ENCODE measurements around the gene SSTR3. TPM values are rescaled to one million over a fixed set of nuclear protein-coding genes. Genes with fewer than 3 reads are reported as not detected.

Gene SSTR3
- total RNA-seq, 1 donor from 2014 or later = not detected

- Mint-ChIP-seq H3K36me3 (ENCODE audit: low read depth, unreplicated experiment) (no peaks in the 10 kb centered on the region), H3K9me3 (ENCODE audit: unreplicated experiment) (no peaks in the 10 kb centered on the region), H3K27ac (ENCODE audit: unreplicated experiment) (peak overlapping the region; percentile 80), H3K4me3 (ENCODE audit: unreplicated experiment) (no peak overlapping the region), H3K4me1 (ENCODE audit: low read depth, unreplicated experiment) (peaks cover 22% of the 10 kb centered on the region), H3K27me3 (ENCODE audit: low read depth, unreplicated experiment) (peaks cover 37% of the 10 kb centered on the region)
- no peak overlapping the region for H3K4me3 ChIP-seq (ENCODE audit: insufficient read depth, low read depth, low read length)
- FAIRE-seq (no peak), DNase-seq (ENCODE audit: low read depth) (peak; percentile 81)
- H3K27me3 ChIP-seq (ENCODE audit: insufficient read depth, low read length) = peaks cover under 1% of the 10 kb centered on the region
- H3K4me2 ChIP-seq (ENCODE audit: low read length) = peak overlapping the region; percentile 72
- no peaks in the 10 kb centered on the region for H3K79me2 ChIP-seq (ENCODE audit: insufficient read depth, low read length)
- TF ChIP-seq EZH2 (IDR thresholded peaks at IDR 0.05; ENCODE audit: insufficient read depth, low read length) (no peak), CTCF (IDR thresholded peaks at IDR 0.05; ENCODE audit: insufficient read depth, low read depth, low read length) (no peak)
- H3K36me3 ChIP-seq (ENCODE audit: insufficient read depth, low read length) = no peaks in the 10 kb centered on the region
- H3K9ac ChIP-seq (ENCODE audit: low read length) = peak overlapping the region; percentile 61
- H2AFZ ChIP-seq (ENCODE audit: low read depth, low read length) = no peak overlapping the region
- H3K27ac ChIP-seq (ENCODE audit: low read depth, low read length) = peak overlapping the region; percentile 55
- peaks cover 33% of the 10 kb centered on the region for H3K4me1 ChIP-seq (ENCODE audit: insufficient read depth, low read length)
- no peaks in the 10 kb centered on the region for H3K9me3 ChIP-seq (ENCODE audit: insufficient read depth, low read depth, low read length)
- H4K20me1 ChIP-seq (ENCODE audit: insufficient read depth, low read length) = no peaks in the 10 kb centered on the region
Measured at GRCh38 chr22:37229012-37229804, 16.9 kb upstream of the SSTR3 start.

- H2AFZ ChIP-seq (ENCODE audit: low read depth, low read length) = peak overlapping the region; percentile 39
- H3K9me3 Mint-ChIP-seq (ENCODE audit: unreplicated experiment) = no peaks in the 10 kb centered on the region
- H3K4me3 Mint-ChIP-seq (ENCODE audit: unreplicated experiment) = peak overlapping the region; percentile 14
- H3K27me3 ChIP-seq (ENCODE audit: insufficient read depth, low read length) = no peaks in the 10 kb centered on the region
- H3K4me2 ChIP-seq (ENCODE audit: low read length) = peak overlapping the region; percentile 72
- peaks cover 22% of the 10 kb centered on the region for H3K4me1 Mint-ChIP-seq (ENCODE audit: low read depth, unreplicated experiment)
- peak overlapping the region; percentile 62 for H3K27ac Mint-ChIP-seq (ENCODE audit: unreplicated experiment)
- H4K20me1 ChIP-seq (ENCODE audit: insufficient read depth, low read length) = no peaks in the 10 kb centered on the region
- H3K27ac ChIP-seq (ENCODE audit: low read depth, low read length) = peak overlapping the region; percentile 55
- H3K79me2 ChIP-seq (ENCODE audit: insufficient read depth, low read length) = no peaks in the 10 kb centered on the region
- H3K4me3 ChIP-seq (ENCODE audit: insufficient read depth, low read depth, low read length) = no peak overlapping the region
- no peaks in the 10 kb centered on the region for H3K9me3 ChIP-seq (ENCODE audit: insufficient read depth, low read depth, low read length)
- H3K27me3 Mint-ChIP-seq (ENCODE audit: low read depth, unreplicated experiment) = peaks cover 42% of the 10 kb centered on the region
- H3K36me3 ChIP-seq (ENCODE audit: insufficient read depth, low read length) = no peaks in the 10 kb centered on the region
- FAIRE-seq = no peak
- peaks cover 33% of the 10 kb centered on the region for H3K4me1 ChIP-seq (ENCODE audit: insufficient read depth, low read length)
- DNase-seq (ENCODE audit: low read depth) = peak; percentile 60
- H3K36me3 Mint-ChIP-seq (ENCODE audit: low read depth, unreplicated experiment) = no peaks in the 10 kb centered on the region
- H3K9ac ChIP-seq (ENCODE audit: low read length) = peak overlapping the region; percentile 61
- TF ChIP-seq CTCF (IDR thresholded peaks at IDR 0.05; ENCODE audit: insufficient read depth, low read depth, low read length) (no peak), EZH2 (IDR thresholded peaks at IDR 0.05; ENCODE audit: insufficient read depth, low read length) (no peak)
Measured at GRCh38 chr22:37228106-37229011, 16.1 kb upstream of the SSTR3 start.
